CD4-positive, alpha-beta T cell treated with Interleukin-6 for 4 hours (primary cell): ENCODE data around the gene SNW1.

ENCODE experiments used
- DNase-seq: peaks from one replicate; pipeline ENCODE4 v3.0.0-alpha.2; 2020; ENCODE audit warnings: mixed read lengths

The SNW1 gene

GRCh38 chr14:77746064-77746702 lies 14.8 kb downstream of the SNW1 start:
- no peak for DNase-seq

- DNase-seq: no peak
Measured at GRCh38 chr14:77741438-77741837, 19.5 kb downstream of the SNW1 start.

GRCh38 chr14:77738559-77739250 lies 22.3 kb downstream of the SNW1 start:
- DNase-seq: peak; percentile 21

- no peak for DNase-seq
Measured at GRCh38 chr14:77730976-77731497, 29.9 kb downstream of the SNW1 start.

GRCh38 chr14:77722301-77722700 lies 38.7 kb downstream of the SNW1 start:
- no peak for DNase-seq

GRCh38 chr14:77721437-77721836 lies 39.5 kb downstream of the SNW1 start:
- DNase-seq: no peak

GRCh38 chr14:77717608-77718305 lies 43.2 kb downstream of the SNW1 start:
- DNase-seq: no peak

GRCh38 chr14:77714926-77715325 lies 46.0 kb downstream of the SNW1 start:
- DNase-seq: no peak

- no peak for DNase-seq
Measured at GRCh38 chr14:77710364-77710763, 50.6 kb downstream of the SNW1 start.

GRCh38 chr14:77709412-77709811 lies 51.5 kb downstream of the SNW1 start:
- DNase-seq: no peak

- no peak for DNase-seq
Measured at GRCh38 chr14:77708749-77709148, 52.2 kb downstream of the SNW1 start.

GRCh38 chr14:77707724-77708408 lies 53.1 kb downstream of the SNW1 start, which contains the start of the genes ALKBH1 and SLIRP:
Gene ALKBH1 (minus strand): TSS chr14:77708023. CDS start chr14:77708004, 19 bp downstream.
Gene SLIRP (plus strand): TSS chr14:77708103. CDS start chr14:77708112, 9 bp downstream.
- DNase-seq: peak; percentile 85

- peak; percentile 31 for DNase-seq
Measured at GRCh38 chr14:77707355-77707723, 53.6 kb downstream of the SNW1 start.

GRCh38 chr14:77691259-77691658 lies 69.7 kb downstream of the SNW1 start:
- no peak for DNase-seq

- no peak for DNase-seq
Measured at GRCh38 chr14:77682158-77682553, 78.8 kb downstream of the SNW1 start.

- no peak for DNase-seq
Measured at GRCh38 chr14:77681196-77682157, 79.5 kb downstream of the SNW1 start.

- DNase-seq: no peak
Measured at GRCh38 chr14:77674931-77675330, 86.0 kb downstream of the SNW1 start.

GRCh38 chr14:77673193-77673592 lies 87.8 kb downstream of the SNW1 start:
- DNase-seq: no peak
